ENCODE measurements around the gene GADD45B.

GADD45B gene

DNA sequence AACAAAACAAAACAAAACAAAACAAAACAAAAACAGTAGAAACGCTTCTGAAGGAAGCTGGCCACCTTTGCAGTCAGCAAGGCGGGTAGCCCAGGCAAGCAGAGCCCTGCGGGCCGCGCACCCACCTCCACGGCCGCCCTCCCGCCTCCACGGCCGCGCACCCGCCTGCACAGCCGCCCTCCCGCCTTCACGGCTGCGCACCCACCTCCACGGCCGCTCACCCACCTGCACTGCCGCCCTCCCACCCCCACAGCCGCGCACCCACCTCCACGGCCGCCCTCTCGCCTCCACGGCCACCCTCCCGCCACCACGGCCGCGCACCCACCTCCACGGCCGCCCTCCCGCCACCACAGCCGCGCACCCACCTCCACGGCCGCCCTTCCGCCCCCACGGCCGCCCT is 39.5 kb upstream of the GADD45B start:
- TF ChIP-seq, protein P1, sequence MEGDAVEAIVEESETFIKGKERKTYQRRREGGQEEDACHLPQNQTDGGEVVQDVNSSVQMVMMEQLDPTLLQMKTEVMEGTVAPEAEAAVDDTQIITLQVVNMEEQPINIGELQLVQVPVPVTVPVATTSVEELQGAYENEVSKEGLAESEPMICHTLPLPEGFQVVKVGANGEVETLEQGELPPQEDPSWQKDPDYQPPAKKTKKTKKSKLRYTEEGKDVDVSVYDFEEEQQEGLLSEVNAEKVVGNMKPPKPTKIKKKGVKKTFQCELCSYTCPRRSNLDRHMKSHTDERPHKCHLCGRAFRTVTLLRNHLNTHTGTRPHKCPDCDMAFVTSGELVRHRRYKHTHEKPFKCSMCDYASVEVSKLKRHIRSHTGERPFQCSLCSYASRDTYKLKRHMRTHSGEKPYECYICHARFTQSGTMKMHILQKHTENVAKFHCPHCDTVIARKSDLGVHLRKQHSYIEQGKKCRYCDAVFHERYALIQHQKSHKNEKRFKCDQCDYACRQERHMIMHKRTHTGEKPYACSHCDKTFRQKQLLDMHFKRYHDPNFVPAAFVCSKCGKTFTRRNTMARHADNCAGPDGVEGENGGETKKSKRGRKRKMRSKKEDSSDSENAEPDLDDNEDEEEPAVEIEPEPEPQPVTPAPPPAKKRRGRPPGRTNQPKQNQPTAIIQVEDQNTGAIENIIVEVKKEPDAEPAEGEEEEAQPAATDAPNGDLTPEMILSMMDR (IDR thresholded peaks at IDR 0.05; ENCODE audit: low read depth, low read length): no peak
- no peak overlapping the region for H3K4me3 ChIP-seq (ENCODE audit: low read depth, low read length)

DNA sequence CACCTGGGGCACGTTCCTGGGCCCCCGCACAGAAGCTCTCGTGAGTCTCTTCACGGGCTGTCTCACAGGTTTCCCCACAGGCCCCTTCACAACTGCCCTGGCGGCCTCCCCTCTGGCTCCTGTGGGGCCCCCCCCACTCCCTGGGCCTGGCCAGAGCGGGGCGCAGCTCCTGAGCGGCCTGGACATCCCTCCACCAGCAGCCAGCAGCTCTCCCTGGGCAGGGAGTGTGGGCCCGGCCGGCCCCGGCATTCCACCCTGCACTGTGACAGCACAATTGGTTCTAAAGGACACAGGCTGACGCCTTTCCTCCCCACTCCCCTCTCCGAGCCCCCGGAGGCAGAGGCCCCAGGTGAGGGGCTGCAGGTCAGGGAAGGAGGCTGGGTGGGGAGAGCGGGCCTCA is 39.0 kb upstream of the GADD45B start:
- TF ChIP-seq, protein P1 (IDR thresholded peaks at IDR 0.05; ENCODE audit: low read depth, low read length): no peak
- H3K4me3 ChIP-seq (ENCODE audit: low read depth, low read length): no peak overlapping the region

DNA sequence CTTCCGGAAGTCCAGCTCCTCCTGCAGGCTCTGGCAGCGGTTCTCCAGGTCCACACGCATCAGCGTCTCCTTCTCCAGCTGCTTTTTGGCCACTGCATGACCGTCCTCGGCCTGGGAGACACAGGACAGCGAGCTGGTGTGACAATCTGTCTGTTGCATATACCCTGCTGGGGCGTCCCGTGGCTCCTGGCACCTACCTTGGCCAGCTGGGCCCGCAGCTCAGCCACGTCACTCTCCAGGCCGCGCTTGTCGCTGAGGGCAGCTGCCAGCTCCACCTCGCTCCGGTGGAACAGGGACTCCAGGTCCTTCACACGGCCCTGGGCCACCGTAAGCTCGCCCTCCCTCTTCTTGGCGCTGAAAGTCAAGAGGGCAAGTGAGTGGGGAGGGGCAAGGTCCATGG is 37.7 kb upstream of the GADD45B start:
- H3K4me3 ChIP-seq (ENCODE audit: low read depth, low read length): no peak overlapping the region
- TF ChIP-seq, protein P1 (IDR thresholded peaks at IDR 0.05; ENCODE audit: low read depth, low read length): no peak

DNA sequence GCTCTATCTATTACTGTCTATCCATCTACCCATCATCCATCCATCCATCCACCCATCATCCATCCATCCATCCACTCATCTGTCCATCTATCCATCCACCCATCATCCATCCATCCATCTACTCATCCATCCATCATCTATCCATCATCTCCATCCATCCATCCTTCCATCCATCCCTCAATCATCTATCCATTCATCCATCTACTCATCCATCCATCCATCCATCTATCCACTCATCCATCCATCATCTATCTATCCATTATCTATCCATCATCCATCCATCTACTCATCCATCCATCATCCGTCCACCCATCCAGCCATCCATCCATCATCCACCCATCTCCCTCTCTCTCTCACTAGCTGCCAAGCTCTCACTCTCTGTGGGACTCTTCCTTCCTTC is 35.4 kb upstream of the GADD45B start:
- H3K4me3 ChIP-seq (ENCODE audit: low read depth, low read length): no peak overlapping the region
- TF ChIP-seq, protein P1 (IDR thresholded peaks at IDR 0.05; ENCODE audit: low read depth, low read length): no peak

DNA sequence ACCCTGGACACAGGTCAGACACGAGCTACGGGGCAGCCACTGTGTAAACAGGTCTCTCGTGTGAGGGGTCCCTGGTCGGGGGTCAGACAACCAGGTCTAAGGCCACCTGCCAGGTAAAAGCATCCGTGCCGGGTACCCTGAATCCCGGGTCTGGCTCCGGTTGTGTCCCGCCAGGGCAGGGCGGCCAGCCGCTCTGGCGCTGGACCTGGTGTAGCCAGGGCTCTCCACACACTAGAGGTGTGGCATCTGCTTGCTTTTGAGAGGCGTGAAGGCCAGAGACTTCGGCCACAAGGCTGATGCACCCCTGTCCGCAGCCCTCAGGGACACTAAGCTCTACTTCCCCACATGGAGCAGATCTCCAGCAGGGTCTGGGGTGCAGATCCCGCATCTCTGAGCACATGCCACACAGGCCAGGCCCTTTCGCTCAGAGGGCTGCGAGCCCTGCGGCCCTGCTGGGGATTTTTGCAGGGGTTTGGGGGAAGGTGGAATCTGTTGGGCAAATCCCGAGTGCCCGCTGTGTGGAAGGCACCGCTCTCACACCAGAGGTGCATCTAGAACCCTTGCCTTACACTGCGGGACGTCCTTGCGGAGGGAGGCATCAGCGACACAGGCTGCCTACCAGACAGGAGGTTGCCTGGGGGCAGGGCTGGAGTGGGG is 34.7 kb upstream of the GADD45B start:
- no peak overlapping the region for H3K4me3 ChIP-seq (ENCODE audit: low read depth, low read length)
- TF ChIP-seq, protein P1 (IDR thresholded peaks at IDR 0.05; ENCODE audit: low read depth, low read length): no peak

DNA sequence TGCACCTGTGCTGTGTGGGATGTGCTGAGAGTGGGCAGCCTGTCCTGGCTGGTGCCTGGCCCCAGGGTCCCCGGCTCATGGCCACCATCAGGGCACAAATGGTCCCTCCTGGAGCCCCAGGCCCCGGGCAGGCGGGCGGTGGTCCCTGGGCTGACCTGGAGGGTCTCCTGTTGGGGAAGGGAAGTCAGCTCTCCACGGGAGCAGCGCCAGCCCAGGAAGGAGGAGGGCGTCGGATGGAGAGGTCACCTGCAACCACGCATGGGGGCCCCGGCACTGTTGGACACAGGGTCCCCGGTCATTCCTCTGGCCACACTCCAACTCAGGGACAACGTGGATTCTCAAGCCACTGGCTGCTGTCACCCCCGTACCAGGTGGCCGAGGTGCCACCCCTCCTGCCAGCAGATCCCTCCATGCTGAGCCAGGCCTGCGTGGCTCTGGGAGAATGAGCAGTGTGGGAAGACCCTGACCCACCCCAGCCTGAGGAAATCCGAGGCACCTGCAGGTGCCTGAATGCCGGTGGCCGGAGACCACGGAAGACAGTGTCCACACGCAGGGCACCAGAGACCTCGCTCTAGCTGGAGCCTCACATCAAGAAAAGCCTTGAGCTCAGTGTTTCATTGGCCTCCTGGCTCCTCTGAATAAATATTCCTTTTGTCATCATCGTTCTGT is 32.7 kb upstream of the GADD45B start:
- H3K4me3 ChIP-seq (ENCODE audit: low read depth, low read length): no peak overlapping the region
- TF ChIP-seq, protein P1 (IDR thresholded peaks at IDR 0.05; ENCODE audit: low read depth, low read length): no peak

DNA sequence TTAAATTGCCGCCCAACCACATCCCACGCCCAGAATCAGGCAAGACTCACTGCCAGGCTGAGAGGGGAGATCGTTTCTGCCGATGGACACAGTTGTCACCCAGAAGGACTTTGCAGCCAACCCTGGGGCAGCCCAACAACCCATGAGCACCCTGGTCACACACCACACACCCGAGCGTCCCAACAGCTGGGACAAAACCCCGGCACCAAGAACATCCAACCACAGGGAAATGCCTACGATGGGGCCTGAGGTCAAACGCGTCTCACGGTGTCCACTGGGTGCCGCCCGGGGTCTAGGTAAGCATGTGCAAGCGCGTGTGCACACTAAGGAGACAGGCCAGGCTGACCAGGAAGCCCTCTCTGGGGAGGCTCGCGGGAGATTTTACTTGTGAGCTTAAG is 32.1 kb upstream of the GADD45B start:
- no peak overlapping the region for H3K4me3 ChIP-seq (ENCODE audit: low read depth, low read length)
- TF ChIP-seq, protein P1 (IDR thresholded peaks at IDR 0.05; ENCODE audit: low read depth, low read length): no peak
